Measurements from ENCODE around the gene KCTD1.

The KCTD1 gene

DNA sequence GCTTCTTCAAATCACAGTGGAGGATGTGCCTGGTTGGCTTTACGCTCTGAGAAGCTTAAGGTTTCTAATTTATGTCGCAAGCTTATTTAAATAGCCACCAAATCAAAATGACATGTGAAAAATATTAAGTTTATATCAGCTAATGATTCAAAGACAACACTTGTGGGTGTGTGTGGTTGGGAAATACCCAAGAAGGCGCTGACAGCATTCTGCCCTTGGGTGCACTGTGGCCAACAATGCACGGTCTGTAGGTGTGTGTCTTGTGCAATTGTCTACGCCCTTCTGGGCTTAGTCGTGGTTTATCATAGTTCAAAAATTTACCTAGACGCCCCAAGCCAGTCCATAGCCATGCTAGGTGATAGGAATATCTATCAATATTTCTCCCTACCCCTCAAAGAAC is 60.9 kb downstream of the KCTD1 start:
- Histone ChIP-seq H4K20me1 (ENCODE audit: insufficient read depth, low read length, poor library complexity, severe bottlenecking) (no peaks in the 10 kb centered on the region), H2AFZ (ENCODE audit: low read length) (no peak overlapping the region), H3K4me3 (ENCODE audit: low read length, poor library complexity, severe bottlenecking) (no peak overlapping the region), H3F3A (ENCODE audit: low read depth) (no peaks in the 10 kb centered on the region), H3K79me2 (ENCODE audit: insufficient read depth, low read length) (no peaks in the 10 kb centered on the region), H3K27me3 (ENCODE audit: insufficient read depth, low read length, poor library complexity, severe bottlenecking) (no peaks in the 10 kb centered on the region), H3K9me3 (ENCODE audit: insufficient read depth, low read depth, low read length) (no peaks in the 10 kb centered on the region), H3K9me2 (replicated peaks; ENCODE audit: low read depth, low read length) (no peaks in the 10 kb centered on the region), H3K4me1 (ENCODE audit: insufficient read depth, low read length, poor library complexity, severe bottlenecking) (peaks cover 1% of the 10 kb centered on the region), H3K9ac (ENCODE audit: low read depth, low read length, poor library complexity, severe bottlenecking) (no peak overlapping the region), H3K4me2 (ENCODE audit: low read depth, low read length, poor library complexity, severe bottlenecking) (no peak overlapping the region), H3K36me3 (ENCODE audit: insufficient read depth, low read length) (no peaks in the 10 kb centered on the region)
- no peak for TF ChIP-seq EZH2phosphoT487 (IDR thresholded peaks at IDR 0.05; ENCODE audit: borderline replicate concordance)
- TF ChIP-seq, protein P1, sequence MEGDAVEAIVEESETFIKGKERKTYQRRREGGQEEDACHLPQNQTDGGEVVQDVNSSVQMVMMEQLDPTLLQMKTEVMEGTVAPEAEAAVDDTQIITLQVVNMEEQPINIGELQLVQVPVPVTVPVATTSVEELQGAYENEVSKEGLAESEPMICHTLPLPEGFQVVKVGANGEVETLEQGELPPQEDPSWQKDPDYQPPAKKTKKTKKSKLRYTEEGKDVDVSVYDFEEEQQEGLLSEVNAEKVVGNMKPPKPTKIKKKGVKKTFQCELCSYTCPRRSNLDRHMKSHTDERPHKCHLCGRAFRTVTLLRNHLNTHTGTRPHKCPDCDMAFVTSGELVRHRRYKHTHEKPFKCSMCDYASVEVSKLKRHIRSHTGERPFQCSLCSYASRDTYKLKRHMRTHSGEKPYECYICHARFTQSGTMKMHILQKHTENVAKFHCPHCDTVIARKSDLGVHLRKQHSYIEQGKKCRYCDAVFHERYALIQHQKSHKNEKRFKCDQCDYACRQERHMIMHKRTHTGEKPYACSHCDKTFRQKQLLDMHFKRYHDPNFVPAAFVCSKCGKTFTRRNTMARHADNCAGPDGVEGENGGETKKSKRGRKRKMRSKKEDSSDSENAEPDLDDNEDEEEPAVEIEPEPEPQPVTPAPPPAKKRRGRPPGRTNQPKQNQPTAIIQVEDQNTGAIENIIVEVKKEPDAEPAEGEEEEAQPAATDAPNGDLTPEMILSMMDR (conservative IDR thresholded peaks at IDR 0.05; ENCODE audit: low read length): no peak

DNA sequence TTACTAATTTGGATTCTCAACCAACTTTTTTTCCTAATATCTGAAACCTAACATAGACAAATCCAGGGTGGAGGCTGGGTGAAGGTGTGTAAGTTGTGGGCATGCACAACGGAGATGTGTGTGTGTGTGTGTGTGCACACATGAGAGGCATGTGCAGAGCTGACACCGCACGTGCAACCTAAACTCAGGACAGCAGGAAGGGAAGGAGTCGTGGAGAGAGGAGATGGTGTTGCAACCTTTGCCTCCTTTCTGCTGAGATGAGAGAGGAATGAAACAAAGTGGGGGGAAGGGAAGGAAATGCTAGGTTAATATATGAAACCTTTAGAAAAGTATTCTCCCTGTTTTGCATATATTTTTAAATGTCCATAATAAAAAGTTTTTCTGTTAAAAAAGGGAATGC is 64.7 kb downstream of the KCTD1 start:
- Histone ChIP-seq H2AFZ (ENCODE audit: low read length) (no peak overlapping the region), H3K9ac (ENCODE audit: low read depth, low read length, poor library complexity, severe bottlenecking) (no peak overlapping the region), H3K36me3 (ENCODE audit: insufficient read depth, low read length) (no peaks in the 10 kb centered on the region), H3K27me3 (ENCODE audit: insufficient read depth, low read length, poor library complexity, severe bottlenecking) (no peaks in the 10 kb centered on the region), H3K79me2 (ENCODE audit: insufficient read depth, low read length) (no peaks in the 10 kb centered on the region), H3K9me3 (ENCODE audit: insufficient read depth, low read depth, low read length) (no peaks in the 10 kb centered on the region), H3F3A (ENCODE audit: low read depth) (no peaks in the 10 kb centered on the region), H4K20me1 (ENCODE audit: insufficient read depth, low read length, poor library complexity, severe bottlenecking) (no peaks in the 10 kb centered on the region), H3K4me2 (ENCODE audit: low read depth, low read length, poor library complexity, severe bottlenecking) (no peak overlapping the region), H3K4me3 (ENCODE audit: low read length, poor library complexity, severe bottlenecking) (no peak overlapping the region), H3K9me2 (replicated peaks; ENCODE audit: low read depth, low read length) (no peaks in the 10 kb centered on the region), H3K4me1 (ENCODE audit: insufficient read depth, low read length, poor library complexity, severe bottlenecking) (peaks cover 3% of the 10 kb centered on the region)
- no peak for TF ChIP-seq EZH2phosphoT487 (IDR thresholded peaks at IDR 0.05; ENCODE audit: borderline replicate concordance)
- TF ChIP-seq, protein P1 (conservative IDR thresholded peaks at IDR 0.05; ENCODE audit: low read length): no peak

DNA sequence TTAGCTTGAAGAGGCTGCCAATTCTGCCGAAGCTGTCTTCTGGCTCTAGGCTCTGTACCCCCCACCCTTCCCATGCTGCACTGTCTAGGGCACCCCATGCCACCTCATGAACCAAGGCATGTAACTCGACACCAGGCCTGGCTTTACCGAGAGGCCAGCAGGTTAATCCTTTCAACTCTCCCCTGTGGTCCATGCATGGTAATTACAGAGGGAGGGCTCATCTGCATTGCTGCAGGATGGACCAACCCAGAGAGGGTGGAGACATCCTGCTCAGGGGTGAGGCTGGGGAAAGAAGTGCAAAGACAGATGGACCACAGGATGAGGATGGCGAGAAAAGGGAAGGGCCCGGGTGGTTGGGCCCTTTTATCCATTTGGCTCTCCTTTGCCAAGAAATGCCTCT is 65.8 kb downstream of the KCTD1 start:
- Histone ChIP-seq H3K4me3 (ENCODE audit: low read length, poor library complexity, severe bottlenecking) (no peak overlapping the region), H3K36me3 (ENCODE audit: insufficient read depth, low read length) (no peaks in the 10 kb centered on the region), H3K4me1 (ENCODE audit: insufficient read depth, low read length, poor library complexity, severe bottlenecking) (peaks cover 3% of the 10 kb centered on the region), H2AFZ (ENCODE audit: low read length) (no peak overlapping the region), H4K20me1 (ENCODE audit: insufficient read depth, low read length, poor library complexity, severe bottlenecking) (no peaks in the 10 kb centered on the region), H3K9ac (ENCODE audit: low read depth, low read length, poor library complexity, severe bottlenecking) (no peak overlapping the region), H3K79me2 (ENCODE audit: insufficient read depth, low read length) (no peaks in the 10 kb centered on the region), H3K9me2 (replicated peaks; ENCODE audit: low read depth, low read length) (no peaks in the 10 kb centered on the region), H3K27me3 (ENCODE audit: insufficient read depth, low read length, poor library complexity, severe bottlenecking) (no peaks in the 10 kb centered on the region), H3F3A (ENCODE audit: low read depth) (no peaks in the 10 kb centered on the region), H3K9me3 (ENCODE audit: insufficient read depth, low read depth, low read length) (no peaks in the 10 kb centered on the region), H3K4me2 (ENCODE audit: low read depth, low read length, poor library complexity, severe bottlenecking) (no peak overlapping the region)
- TF ChIP-seq EZH2phosphoT487 (IDR thresholded peaks at IDR 0.05; ENCODE audit: borderline replicate concordance): no peak
- TF ChIP-seq, protein P1 (conservative IDR thresholded peaks at IDR 0.05; ENCODE audit: low read length): no peak
